ENCODE data around the gene ERI3. TPM values are rescaled to one million over a fixed set of nuclear protein-coding genes. Genes with fewer than 3 reads are reported as not detected.

ERI3 gene
- total RNA-seq, 1 donor from 2014 or later, result 72.1 TPM

DNA sequence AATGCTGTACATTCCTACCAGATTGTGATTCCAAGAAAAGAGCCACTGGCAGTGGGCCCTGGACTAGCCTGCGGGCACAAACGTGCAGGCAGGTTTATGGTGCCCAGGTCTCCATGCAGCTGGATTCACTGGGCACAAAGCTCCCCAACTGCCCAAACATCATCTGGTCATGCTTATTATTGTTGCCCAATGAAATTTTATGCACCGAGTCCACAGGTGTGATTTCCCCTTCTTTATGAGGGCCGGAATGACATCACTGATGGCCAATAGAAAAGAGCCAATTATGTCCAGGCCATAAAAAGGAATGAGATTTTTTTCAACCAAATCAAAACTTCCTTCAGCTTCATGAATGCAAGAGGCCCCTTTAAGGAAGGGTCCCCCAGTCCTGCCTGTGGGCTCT, 66.2 kb downstream of the ERI3 start:
- DNase-seq (ENCODE audit: low read depth), result no peak

DNA sequence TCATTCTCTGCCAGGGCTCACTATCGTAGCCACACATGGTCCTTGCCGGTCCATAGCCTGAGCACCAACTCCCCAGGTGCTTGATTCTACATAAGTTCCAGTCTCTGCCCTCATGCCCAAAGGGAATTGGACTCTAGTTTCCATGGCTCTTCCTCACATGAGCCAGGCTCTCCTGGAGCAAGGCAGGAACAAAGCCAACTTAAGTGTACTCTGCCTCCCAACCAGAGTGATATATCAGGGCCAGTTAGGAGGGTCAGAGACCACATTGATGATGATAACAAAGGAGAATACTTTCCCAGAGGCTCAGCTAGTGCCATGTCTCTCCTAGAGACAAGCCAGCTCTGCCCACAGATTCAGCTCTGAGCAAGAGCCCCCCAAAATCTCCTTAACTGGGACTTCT, 70.9 kb downstream of the ERI3 start:
- DNase-seq (ENCODE audit: low read depth), result peak; percentile 6

DNA sequence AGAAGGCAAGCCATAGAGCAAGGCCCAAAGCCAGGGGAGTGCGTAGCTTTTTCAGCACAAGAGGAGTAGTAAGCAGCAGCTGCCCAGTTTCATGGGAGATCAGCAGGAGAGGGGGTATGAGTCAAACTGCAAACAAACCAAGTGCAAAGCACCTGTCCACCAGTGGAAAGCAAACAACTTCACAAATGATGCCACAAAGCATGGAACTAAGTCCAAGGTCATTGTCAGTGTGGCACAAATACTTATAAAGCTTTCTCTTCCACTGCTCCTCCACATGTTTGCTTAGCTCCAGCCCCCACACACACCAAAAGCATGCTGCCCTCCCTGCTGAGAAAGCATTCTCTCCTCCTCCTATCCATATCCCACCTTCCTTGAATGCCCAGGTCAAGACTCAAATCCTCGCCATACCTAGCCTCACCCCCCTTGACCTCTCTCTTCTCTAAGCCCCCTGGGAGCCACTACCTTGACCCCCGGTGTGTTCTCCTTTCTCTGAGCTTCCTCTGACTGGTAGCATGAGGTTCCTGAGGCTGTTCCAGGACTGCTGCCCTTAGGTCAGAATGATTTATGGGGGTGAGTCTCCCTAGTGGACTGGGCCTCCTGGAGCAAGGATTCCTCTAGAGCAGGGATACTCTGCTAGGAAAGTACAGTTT, 71.4 kb downstream of the ERI3 start:
- DNase-seq (ENCODE audit: low read depth), result peak; percentile 91

GRCh38 chr1:44282704-44283426, 72.2 kb downstream of the ERI3 start:
- DNase-seq (ENCODE audit: low read depth), result peak; percentile 31

GRCh38 chr1:44281962-44282703, 72.9 kb downstream of the ERI3 start:
- DNase-seq (ENCODE audit: low read depth), result no peak

- no peak for DNase-seq (ENCODE audit: low read depth)
Measured at GRCh38 chr1:44276901-44277300, 78.2 kb downstream of the ERI3 start.

DNA sequence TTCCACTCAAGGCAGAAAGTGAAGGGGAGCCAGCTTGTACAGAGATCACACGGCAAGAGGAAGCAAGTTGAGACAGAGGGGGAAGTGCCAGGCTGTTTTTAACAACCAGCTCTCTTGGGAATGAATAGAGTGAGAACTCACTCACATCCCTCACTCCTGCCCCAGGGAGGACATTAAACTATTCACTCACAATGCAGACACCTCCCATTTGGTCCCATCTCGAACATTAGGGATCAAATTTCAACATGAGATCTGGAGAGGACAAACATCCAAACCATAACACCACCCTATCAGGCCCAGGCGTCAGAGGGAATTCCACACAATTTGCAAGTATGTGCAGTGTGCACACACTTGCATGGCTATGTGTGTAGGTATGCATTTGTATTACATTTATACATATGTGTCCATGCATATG, 79.1 kb downstream of the ERI3 start:
- peak; percentile 34 for DNase-seq (ENCODE audit: low read depth)

DNA sequence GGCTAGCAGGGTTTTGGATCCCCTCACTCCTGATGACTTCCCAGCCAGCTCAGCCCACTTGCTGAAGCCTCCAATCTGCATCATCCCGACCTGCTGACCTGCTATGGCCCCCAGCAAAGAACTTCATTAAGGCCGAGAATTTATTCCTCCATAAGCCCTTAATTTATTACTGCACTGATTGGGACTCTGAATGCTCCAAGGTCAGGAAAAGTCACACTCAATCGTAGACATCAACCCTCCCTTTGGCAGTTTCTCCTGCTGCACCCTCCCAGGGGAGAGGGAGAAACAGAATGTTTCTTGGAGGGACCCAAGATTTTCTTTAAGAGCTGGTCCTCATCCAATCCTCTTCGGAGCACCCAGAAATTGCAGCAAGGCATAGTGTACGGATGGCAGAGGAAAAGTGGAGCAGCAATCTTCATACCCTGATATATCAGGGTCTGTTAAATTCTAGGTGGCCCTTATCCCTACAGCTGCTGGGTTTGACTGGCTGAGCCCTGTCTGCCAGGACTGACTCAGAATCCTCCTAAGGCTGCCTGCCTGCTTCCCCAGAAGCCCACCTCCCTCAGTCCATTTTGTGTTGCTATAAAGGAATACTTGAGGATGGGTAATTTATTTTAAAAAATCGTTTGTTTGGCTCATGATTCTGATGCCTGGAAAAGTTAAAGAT, 79.6 kb downstream of the ERI3 start:
- no peak for DNase-seq (ENCODE audit: low read depth)

GRCh38 chr1:44273560-44274350, 81.3 kb downstream of the ERI3 start:
- no peak for DNase-seq (ENCODE audit: low read depth)

DNA sequence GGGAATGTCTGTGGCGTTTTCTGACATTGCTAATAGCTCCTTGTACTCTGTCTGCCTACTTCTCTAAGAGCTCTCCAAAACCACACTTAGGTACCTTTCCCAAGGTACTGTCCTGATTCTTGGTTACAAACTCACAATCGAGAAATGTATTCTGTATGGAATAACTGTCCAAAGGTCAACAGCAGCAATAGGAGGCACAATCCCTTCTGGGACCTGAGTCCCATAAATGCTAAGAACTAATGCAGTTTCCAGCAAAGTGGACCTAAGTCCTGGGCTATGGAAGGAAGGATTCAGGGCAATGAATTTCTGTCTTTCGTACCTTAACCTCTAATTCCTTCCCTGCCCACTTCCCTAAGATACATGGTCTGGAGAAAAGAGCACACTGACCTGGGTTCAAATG, 82.1 kb downstream of the ERI3 start:
- DNase-seq (ENCODE audit: low read depth), result no peak

GRCh38 chr1:44271646-44272045, 83.4 kb downstream of the ERI3 start:
- DNase-seq (ENCODE audit: low read depth), result no peak

GRCh38 chr1:44270686-44271628, 84.1 kb downstream of the ERI3 start:
- DNase-seq (ENCODE audit: low read depth), result peak; percentile 43

GRCh38 chr1:44268054-44268453, 87.0 kb downstream of the ERI3 start:
- DNase-seq (ENCODE audit: low read depth), result no peak

DNA sequence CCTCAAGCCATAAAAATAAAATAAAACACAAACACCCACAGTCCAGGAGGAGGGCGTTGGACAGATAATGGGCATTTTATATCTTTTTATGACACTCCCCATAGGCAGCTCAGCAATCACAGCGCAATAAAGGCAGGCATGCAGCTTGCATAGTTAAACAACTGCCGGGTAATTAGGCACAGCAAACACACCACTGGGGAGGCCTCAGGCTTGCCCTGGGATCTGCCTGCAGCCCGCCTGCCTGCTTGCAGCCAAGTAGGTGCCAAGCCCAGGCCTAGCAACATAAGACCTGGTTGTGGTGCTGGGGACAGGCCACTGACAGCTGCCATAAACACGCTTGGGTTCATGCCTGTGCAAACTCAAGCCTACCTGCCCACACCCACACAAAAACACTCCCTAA, 87.6 kb downstream of the ERI3 start:
- DNase-seq (ENCODE audit: low read depth), result no peak

- DNase-seq (ENCODE audit: low read depth), result peak; percentile 25
Measured at GRCh38 chr1:44266400-44267344, 88.4 kb downstream of the ERI3 start.

- DNase-seq (ENCODE audit: low read depth), result no peak
Measured at GRCh38 chr1:44265656-44266358, 89.2 kb downstream of the ERI3 start.

- DNase-seq (ENCODE audit: low read depth), result no peak
Measured at GRCh38 chr1:44264451-44264771, 90.6 kb downstream of the ERI3 start.
